Esophagus squamous epithelium (tissue), 5 donors: ENCODE results near the gene LRP1B. TPM values are rescaled to one million over a fixed set of nuclear protein-coding genes. Genes with fewer than 3 reads are reported as not detected.

ENCODE experiments used
- DNase-seq: peaks from one replicate; lab custom pipeline; 2025; lab: John Stamatoyannopoulos, UW
- H3K27ac ChIP-seq, 4 donors: fragments of 200-600 bp; sonication (generic); one replicate each; pipeline ENCODE4 v1.5.1; 2016 to 2019; ENCODE audit warnings: mild to moderate bottlenecking in 1 of 4
- H3K27me3 ChIP-seq, 4 donors: fragments of 200-600 bp; sonication (generic); 1 replicate in 3 of 4; 2 replicates in 1 of 4; pipeline versions ENCODE4 v1.5.1 to v1.6.0; 2017 to 2021; ENCODE audit warnings: antibody characterized with exemption in 1 of 4
- H3K36me3 ChIP-seq, 3 donors: fragments of 200-600 bp; sonication (generic); one replicate each; pipeline ENCODE4 v1.5.1; 2016 to 2019
- H3K4me1 ChIP-seq, 3 donors: fragments of 200-600 bp; sonication (generic); one replicate each; pipeline ENCODE4 v1.5.1; 2017 to 2019
- H3K4me3 ChIP-seq, 4 donors: fragments of 200-600 bp; sonication (generic); 1 replicate in 3 of 4; 2 replicates in 1 of 4; pipeline ENCODE4 v1.5.1; 2016 to 2019; ENCODE audit warnings: mild to moderate bottlenecking in 2 of 4, moderate library complexity in 1 of 4
- H3K9me3 ChIP-seq, 3 donors: fragments of 200-600 bp; sonication (generic); one replicate each; pipeline ENCODE4 v1.5.1; 2016 to 2019
- CTCF ChIP-seq, 6 experiments: fragments of 450-650 bp in 4 of 6; fragments of 200-600 bp in 2 of 6; sonication (generic) in 2 of 6; IDR thresholded peaks; one replicate each; pipeline ENCODE4 v1.5.1; 2016 to 2019; ENCODE audit warnings: antibody characterized with exemption in 6 of 6, mild to moderate bottlenecking in 4 of 6, moderate library complexity in 4 of 6
- POLR2A ChIP-seq, 4 donors: fragments of 450-650 bp; IDR thresholded peaks; one replicate each; pipeline ENCODE4 v1.6.1; 2017; ENCODE audit warnings: antibody characterized with exemption in 4 of 4, mild to moderate bottlenecking in 4 of 4, moderate library complexity in 3 of 4
- WGBS, 2 donors: methylation state at CpG; one replicate each; pipeline ENCODE4 v1.1.5; 2018; 5-methylcytosine and 5-hydroxymethylcytosine counted together
- intact Hi-C: fragments of 100-400 bp; cut with DNase I; formaldehyde crosslinking; loops from one replicate; pipeline ENCODE4 v1.15.0; 2022
- total RNA-seq, 4 donors: library from RNA; depleted of rRNA; stranded (reverse); fragments of >200 nt; gene quantifications; one replicate each; pipeline ENCODE4 v1.1.0, GENCODE V29; 2016
- donor health status: DM: yes; HTN: yes; CAD: no.

The LRP1B gene
- total RNA-seq, 4 donors from 2014 or later: 0.04 to 1.1 (median 0.23) TPM

- no peak for DNase-seq
- H3K4me1 ChIP-seq: no peaks in the 10 kb centered on the region
- no peak overlapping the region for H3K27ac ChIP-seq
- intact Hi-C loops: no loop called here
- no peak overlapping the region for H3K4me3 ChIP-seq
- H3K27me3 ChIP-seq: no peaks in the 10 kb centered on the region
- peaks cover 0 to 5% (median 0%) of the 10 kb centered on the region in 3 donors for H3K9me3 ChIP-seq
- no peaks in the 10 kb centered on the region for H3K36me3 ChIP-seq
- TF ChIP-seq POLR2A (IDR thresholded peaks at IDR 0.05) (no peak), CTCF (IDR thresholded peaks at IDR 0.05) (no peak)
- 44 to 58% methylated on average over 4 of the region's 4 CpGs for WGBS, 2 donors
These were observed 1068.8 kb downstream of the LRP1B start for GRCh38 chr2:141062031-141062430.

GRCh38 chr2:141058556-141058955 is 1072.3 kb downstream of the LRP1B start:
- Histone ChIP-seq H3K4me3 (no peak overlapping the region), H3K27ac (no peak overlapping the region), H3K36me3 (no peaks in the 10 kb centered on the region), H3K4me1 (no peaks in the 10 kb centered on the region), H3K27me3 (no peaks in the 10 kb centered on the region), H3K9me3 (peaks cover 0 to 5% (median 0%) of the 10 kb centered on the region in 3 donors)
- TF ChIP-seq POLR2A (IDR thresholded peaks at IDR 0.05) (no peak), CTCF (IDR thresholded peaks at IDR 0.05) (no peak)
- no peak for DNase-seq
- WGBS, 2 donors: 36 to 42% methylated on average over 4 of the region's 4 CpGs
- intact Hi-C loops: no loop called here

- no peaks in the 10 kb centered on the region for H3K27me3 ChIP-seq
- WGBS, 2 donors: 79 to 83% methylated on average over 1 of the region's 1 CpG
- no peak for DNase-seq
- no peaks in the 10 kb centered on the region for H3K9me3 ChIP-seq
- no peak for TF ChIP-seq CTCF (IDR thresholded peaks at IDR 0.05)
- no peak for TF ChIP-seq POLR2A (IDR thresholded peaks at IDR 0.05)
- no peak overlapping the region for H3K4me3 ChIP-seq
- intact Hi-C loops: no loop called here
- H3K4me1 ChIP-seq: no peaks in the 10 kb centered on the region
- no peaks in the 10 kb centered on the region for H3K36me3 ChIP-seq
- no peak overlapping the region for H3K27ac ChIP-seq
These were observed 1075.3 kb downstream of the LRP1B start for GRCh38 chr2:141055531-141055930.

GRCh38 chr2:141048951-141049350 is 1081.9 kb downstream of the LRP1B start:
- intact Hi-C loops: no loop called here
- no peaks in the 10 kb centered on the region for H3K27me3 ChIP-seq
- no peaks in the 10 kb centered on the region for H3K9me3 ChIP-seq
- WGBS, 2 donors: 65 to 79% methylated on average over 6 of the region's 6 CpGs
- TF ChIP-seq CTCF (IDR thresholded peaks at IDR 0.05) (no peak), POLR2A (IDR thresholded peaks at IDR 0.05) (no peak)
- H3K4me1 ChIP-seq: no peaks in the 10 kb centered on the region
- H3K36me3 ChIP-seq: no peaks in the 10 kb centered on the region
- no peak for DNase-seq
- H3K27ac ChIP-seq: no peak overlapping the region
- no peak overlapping the region for H3K4me3 ChIP-seq

GRCh38 chr2:141041281-141041680 is 1089.5 kb downstream of the LRP1B start:
- no peaks in the 10 kb centered on the region for H3K9me3 ChIP-seq
- TF ChIP-seq POLR2A (IDR thresholded peaks at IDR 0.05): no peak
- TF ChIP-seq CTCF (IDR thresholded peaks at IDR 0.05): no peak
- WGBS, 2 donors: 63 to 69% methylated on average over 1 of the region's 1 CpG
- H3K4me1 ChIP-seq: no peaks in the 10 kb centered on the region
- H3K27ac ChIP-seq: no peak overlapping the region
- intact Hi-C loops: no loop called here
- no peak for DNase-seq
- no peak overlapping the region for H3K4me3 ChIP-seq
- H3K27me3 ChIP-seq: no peaks in the 10 kb centered on the region
- H3K36me3 ChIP-seq: no peaks in the 10 kb centered on the region
